Glomerular visceral epithelial cell (primary cell): ENCODE results near the gene ESPNL.
A peak's percentile ranks its signal among the peaks of the same experiment; 100 is the strongest.
"Not testable (repeated sequence)": the region's sequence is repeated elsewhere in the genome, so short reads cannot be mapped to it uniquely, and the experiment has no call there.

ENCODE experiments used
- DNase-seq: peaks from one replicate; pipeline ENCODE4 v3.0.0-alpha.2; 2016; ENCODE audit errors: extremely low spot score

ESPNL gene

DNA sequence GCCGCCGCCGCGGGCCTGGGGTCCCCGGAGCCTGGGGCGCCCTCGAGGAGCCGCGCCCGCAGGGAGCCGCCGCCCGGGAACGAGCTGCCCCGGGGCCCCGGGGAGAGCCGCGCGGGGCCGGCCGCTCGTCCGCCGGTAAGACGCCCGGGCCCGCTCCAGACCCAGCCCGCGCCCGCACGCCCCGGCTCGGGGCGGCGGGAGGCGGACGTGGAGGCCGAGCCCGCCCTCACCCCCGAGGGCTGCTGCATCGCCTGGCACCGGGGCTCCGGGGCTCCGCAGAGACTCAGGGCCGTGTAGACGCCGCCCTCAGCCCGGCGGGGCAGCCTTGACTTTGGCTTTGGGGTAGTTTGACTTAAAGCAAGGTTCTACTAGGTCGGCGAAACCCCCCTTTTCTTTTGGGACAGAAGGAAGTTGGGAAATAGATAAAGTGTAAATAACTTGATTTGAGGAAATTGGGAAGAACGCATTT lies 59.0 kb downstream of the ESPNL start:
- no peak for DNase-seq

GRCh38 chr2:238159661-238160205 lies 59.6 kb downstream of the ESPNL start:
- DNase-seq = no peak

DNA sequence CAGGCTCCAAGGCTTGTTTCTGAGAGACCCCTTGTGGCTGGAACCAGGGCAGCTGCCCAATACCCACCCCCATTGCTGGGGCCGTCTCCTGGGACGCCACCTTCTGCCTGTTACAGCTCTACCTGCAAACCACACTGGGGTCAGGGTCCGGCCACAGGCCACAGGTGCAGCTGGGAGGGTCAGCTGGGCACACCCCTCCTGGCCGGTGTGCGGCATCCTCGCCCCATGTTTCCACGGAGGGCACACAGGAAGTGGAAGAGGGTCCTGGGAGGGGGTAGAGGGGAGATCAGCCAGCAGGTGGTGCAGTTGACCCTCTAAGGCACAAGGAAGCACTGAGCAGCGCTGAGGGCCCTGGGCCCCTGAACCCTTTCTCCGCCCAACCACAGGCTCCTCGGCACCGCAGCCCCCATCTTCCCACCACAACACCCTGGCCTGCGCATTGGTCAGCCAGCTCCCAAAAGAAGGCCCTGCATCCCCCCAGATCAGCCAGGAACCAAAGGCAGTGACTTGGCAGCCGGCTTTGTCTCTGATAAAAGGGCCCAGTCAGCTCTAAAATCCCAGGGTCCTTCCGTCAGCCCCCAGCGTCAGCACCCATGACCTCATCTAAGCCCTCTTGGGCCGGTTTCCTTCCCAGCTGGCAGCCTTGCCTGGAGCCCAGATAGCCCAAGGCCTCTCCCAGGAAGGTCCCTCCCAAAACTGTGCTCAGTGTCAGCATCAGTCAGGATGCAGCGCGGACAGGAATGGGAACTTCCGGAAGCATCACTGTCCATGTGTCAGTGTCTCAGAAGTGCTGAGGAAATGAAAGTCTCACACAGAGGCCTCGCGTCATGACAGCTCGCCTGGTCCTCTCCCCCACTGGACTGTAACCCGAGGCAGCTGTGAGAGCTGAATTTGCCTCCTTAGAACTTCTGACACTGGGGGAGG lies 60.3 kb downstream of the ESPNL start:
- DNase-seq = no peak

DNA sequence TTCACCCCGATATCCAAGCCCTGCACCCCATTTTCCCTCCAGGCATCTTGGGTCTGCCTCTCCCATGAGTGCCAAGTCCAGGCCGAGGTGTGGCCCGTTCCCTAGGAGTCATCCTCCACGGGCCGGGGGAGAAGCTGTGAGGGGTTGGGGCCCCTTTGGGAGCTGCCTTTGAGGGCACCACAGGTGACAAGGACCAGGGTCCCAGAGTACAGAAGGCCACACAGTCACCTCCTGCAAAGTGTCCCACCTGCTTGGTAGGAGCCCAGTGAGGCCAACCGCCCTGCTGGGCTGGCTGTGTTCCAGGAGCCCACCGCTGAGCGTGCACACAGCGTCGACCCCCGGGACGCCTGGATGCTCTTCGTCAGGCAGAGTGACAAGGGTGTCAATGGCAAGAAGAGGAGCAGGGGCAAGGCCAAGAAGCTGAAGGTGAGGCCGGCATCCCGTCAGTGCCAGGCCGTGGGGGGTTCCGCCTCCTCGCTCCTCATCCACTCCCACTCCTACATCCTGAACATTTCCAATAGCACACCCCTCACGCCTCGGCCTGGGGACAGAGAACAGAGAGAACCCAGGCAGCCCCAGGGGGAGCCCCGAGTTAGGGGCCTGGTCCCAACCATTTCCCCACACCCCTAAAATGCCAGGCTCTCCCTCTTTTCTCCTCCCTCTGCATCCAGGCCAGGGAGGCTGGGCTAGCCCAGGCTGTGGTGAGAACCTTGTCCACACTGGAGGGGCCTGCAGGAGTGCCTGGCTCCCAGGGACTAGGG lies 61.3 kb downstream of the ESPNL start:
- no peak for DNase-seq

DNA sequence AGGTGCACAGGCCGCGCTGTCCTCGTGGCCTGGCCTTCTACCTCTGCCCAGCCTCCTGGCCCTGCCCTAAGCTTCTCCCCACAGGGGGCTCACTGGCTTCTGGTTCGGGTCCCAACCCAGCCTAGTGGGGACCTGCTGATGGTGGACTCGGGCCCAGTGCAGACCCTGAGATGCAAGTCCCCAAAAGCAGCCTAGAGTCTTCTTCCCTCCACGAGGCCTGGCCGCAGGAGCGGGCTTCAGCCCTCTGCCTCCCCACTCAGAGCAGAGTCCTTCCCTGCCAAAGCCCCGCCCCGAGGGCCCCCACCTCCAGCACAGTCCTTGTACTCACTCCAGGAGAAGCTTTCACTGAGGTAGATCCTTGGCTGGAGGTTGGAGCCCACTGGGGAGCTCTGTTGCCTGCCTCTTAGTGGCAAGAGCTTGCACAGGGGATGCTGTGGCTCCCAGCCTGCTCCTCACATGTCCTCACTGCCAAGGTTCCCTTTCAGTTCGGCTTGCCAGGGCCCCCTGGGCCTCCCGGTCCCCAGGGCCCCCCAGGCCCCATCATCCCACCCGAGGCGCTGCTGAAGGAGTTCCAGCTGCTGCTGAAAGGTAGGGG lies 62.2 kb downstream of the ESPNL start:
- no peak for DNase-seq

DNA sequence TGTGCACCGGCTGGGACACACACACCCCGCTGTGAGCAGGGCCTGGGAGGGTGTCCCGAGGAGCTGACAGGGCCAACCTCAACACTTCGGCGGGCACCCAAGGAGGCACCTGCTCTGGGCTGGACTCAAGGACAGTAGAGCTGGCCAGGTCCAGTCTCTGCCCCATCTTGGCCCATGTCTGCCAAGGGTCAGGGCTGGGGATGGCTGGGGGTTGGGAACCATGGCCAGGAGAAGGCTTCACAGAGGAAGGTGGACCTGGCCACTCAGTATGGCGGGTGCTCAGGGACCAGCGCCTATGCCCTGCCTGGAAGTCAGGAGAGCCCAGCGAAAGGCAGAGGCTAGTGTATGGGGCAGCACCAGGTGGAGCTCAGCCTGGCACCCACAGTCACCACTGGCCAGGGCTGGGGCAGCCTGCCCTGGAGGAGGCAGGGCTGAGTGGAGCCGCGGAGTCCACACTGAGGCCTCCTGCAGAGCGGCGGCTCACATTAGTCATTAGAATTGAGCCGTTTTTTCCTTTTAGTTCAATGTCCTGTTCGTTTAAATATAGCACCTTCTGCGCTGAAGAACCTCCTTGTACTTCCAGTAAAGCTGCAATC lies 62.8 kb downstream of the ESPNL start:
- peak; percentile 60 for DNase-seq

DNA sequence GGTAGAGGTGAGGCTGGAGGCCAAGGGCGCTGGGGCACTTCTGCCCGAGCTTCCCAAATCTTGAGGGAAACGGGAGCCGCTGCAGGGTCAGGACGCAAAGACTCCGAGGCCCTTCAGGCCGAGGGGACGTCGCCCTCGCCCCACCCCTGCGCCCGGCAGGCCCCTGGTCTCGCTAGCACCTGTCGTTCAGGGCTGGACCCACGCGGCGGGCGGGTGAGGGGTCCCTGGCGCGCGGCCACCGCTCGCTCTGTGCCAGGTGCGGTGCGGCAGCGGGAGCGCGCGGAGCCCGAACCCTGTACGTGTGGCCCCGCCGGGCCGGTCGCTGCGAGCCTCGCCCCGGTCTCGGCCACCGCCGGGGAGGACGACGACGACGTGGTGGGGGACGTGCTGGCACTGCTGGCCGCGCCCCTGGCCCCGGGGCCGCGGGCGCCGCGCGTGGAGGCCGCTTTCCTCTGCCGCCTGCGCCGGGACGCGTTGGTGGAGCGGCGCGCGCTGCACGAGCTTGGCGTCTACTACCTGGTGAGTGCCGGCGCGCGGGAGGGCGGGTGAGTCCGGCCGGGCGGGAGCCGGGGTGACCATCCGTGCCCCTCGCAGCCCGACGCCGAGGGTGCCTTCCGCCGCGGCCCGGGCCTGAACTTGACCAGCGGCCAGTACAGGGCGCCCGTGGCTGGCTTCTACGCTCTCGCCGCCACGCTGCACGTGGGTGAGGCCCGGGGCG lies 63.5 kb downstream of the ESPNL start:
- no peak for DNase-seq

GRCh38 chr2:238164906-238165287 lies 64.8 kb downstream of the ESPNL start:
- DNase-seq = no peak

DNA sequence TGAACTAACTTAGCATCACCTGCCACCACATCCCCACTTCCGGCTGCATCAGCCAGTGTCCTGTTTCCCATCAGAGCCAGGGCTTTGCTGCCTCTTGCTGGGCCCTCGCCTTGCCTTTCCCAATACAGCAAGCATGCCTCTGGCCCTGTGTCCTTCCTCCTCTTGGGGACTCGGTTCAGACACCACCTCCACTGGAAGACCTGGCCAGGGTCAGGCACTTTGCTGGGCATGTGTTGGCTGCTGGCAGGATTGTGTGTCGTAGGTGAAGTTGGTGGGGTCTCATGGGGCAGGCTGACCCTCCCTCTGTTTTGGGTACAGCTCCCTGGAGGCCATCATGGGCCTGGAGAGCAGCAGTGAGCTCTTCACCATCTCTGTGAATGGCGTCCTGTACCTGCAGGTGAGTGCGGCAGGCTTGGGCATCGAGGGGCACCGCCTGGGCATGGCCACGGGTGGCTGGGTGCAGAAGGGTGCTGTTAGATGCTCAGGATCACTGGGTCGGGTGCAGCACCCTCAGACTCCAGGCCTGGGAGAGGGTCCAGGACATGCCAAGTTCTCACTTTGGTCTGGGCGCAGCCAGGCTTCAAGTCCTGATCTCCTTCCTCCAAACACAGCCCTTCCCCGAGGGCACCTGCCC lies 65.3 kb downstream of the ESPNL start:
- DNase-seq = no peak

DNA sequence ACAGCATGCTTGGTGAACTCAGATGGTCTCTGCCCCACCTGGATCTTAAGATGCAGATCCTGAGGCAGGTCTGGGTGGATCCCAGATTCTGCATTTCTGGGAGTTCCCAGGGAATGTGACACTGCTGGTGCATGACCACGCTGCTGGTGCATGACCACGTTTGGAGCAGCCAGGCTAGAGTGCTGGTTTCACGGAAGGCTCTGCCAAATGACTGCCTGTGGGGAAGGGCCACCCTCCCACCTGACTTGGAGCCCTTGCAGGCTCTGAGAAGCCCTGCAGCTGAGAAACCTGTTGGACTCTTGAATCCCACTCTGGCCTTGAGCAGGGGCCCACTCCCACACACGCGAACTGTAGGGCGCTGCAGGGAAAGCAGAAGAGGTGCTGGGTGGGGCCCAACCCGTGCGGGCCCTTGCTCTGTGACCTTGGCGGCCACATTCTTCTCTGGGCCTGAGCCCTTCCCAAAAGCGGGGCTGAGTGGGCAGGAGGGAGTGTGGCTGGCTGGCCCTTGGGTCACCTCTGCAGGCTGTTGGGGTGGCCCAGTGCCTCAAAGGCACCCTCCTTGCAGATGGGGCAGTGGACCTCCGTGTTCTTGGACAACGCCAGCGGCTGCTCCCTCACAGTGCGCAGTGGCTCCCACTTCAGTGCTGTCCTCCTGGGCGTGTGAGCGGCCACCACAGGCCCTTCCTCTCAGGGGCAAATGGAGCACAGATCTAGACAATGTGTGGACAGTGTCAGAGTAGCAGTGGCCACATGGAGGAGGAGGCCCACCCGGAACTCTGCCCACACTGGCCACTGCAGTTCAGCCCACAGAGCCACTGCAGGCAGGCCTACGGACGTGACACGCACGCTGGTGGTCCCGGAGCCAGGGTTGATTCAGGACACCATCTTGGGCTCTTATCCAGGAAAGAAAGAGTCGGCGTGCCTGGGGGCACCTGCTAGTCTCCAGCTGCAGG lies 66.5 kb downstream of the ESPNL start:
- peak; percentile 75 for DNase-seq

- DNase-seq = no peak
Observed at GRCh38 chr2:238167344-238167715, 67.2 kb downstream of the ESPNL start.

DNA sequence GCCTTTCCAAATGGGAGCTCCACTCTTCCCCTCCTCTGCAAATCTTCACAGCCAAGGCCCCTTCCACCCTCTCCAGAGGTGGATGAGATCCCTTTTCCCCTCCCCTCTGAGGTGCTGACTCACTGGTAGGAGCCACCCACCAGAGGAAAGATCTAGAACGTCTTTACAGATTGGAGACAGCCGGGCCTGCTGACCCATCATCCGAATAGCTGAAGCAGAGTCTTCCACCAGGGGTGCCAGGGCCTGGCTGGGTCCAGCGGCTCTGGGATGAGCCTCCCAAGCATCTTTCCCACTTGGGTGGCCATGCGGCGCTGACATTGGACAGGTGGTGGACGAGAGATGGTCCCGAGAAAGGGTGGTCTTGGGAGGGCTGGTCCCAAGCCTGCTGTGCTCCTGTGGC lies 67.6 kb downstream of the ESPNL start:
- DNase-seq = no peak

- DNase-seq = no peak
Observed at GRCh38 chr2:238168196-238169047, 68.3 kb downstream of the ESPNL start.

GRCh38 chr2:238169048-238169707 lies 69.0 kb downstream of the ESPNL start:
- DNase-seq = peak; percentile 86

- DNase-seq = peak; percentile 97
Observed at GRCh38 chr2:238169708-238170251, 69.6 kb downstream of the ESPNL start.

DNA sequence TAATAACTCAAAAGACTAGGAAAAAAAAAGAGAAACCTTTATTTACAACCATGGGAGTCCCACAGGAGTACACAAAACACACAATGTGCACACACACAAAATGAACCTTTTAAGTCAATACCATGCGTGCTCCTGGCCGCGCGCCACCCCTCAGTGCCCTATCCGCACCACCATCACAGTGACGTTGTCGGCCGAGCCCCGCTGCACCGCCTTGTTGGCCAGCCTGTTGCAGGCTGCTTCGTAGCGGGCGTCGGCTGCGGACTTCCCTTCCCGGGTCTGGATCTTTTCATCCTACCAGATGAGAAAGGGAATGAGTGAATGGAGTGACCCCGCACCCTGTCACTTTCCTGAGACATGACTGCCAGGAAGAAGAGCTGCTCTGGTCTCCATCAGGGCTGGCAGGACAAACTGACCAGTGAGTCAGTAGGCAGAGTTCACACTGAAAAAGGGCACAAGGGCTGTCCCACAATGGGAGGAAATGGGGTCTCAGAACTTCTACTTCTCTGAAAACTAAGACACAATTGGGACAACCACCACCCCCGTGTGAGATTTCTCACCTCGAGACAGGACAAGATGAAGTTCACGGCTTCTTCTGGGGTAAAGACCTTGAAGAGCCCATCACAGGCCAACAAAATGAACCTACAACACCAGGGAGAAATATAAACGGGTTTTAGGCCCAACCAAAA lies 70.4 kb downstream of the ESPNL start:
- no peak for DNase-seq

DNA sequence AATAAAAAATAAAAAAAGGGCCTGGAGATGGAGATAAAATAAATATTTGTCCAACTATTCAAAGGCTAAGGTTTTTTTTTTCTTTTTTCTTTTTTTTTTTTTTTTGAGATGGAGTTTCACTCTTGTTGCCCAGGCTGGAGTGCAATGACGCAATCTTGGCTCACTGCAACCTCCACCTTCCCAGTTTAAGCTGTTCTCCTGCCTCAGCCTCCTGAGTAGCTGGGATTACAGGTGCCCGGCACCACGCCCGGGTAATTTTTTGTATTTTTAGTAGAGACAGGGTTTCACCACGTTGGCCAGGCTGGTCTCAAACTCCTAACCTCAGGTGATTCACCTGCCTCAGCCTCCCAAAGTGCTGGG lies 70.9 kb downstream of the ESPNL start:
- not testable (repeated sequence) for DNase-seq
